Stimulated activated memory B cell treated with anti-CD40 and anti-IgM and Interleukin-4, amounts not matched to agents 10 μg/mL and 1 μg/mL and 100 μg/mL, for 72 hours (primary cell): Measurements from ENCODE around the gene CASS4.
A peak's percentile ranks its signal among the peaks of the same experiment; 100 is the strongest.

Source experiments
- ATAC-seq: fragments of 150-1000 bp; cut with Tn5 transposase; 2 replicates; pipeline ENCODE4 v1.10.0; 2021
- H3K27ac Mint-ChIP-seq: one replicate; pipeline ENCODE4 v1.8.0; 2022; ENCODE audit warnings: mild to moderate bottlenecking, mixed read lengths
- H3K27me3 Mint-ChIP-seq: one replicate; pipeline ENCODE4 v1.8.0; 2022; ENCODE audit warnings: mixed read lengths
- H3K36me3 Mint-ChIP-seq: one replicate; pipeline ENCODE4 v1.8.0; 2022; ENCODE audit warnings: mixed read lengths
- H3K4me1 Mint-ChIP-seq: one replicate; pipeline ENCODE4 v1.8.0; 2022; ENCODE audit warnings: mixed read lengths
- H3K4me3 Mint-ChIP-seq: one replicate; pipeline ENCODE4 v1.8.0; 2022; ENCODE audit warnings: mild to moderate bottlenecking, moderate library complexity, mixed read lengths
- H3K9me3 Mint-ChIP-seq: one replicate; pipeline ENCODE4 v1.8.0; 2022; ENCODE audit warnings: mixed read lengths

CASS4 gene

GRCh38 chr20:56411759-56412472 is at the start of gene CASS4:
Gene CASS4 (plus strand): TSS chr20:56412260. CDS start chr20:56412459, 199 bp downstream.
- Mint-ChIP-seq H3K27me3 (no peaks in the 10 kb centered on the region), H3K27ac (peak within 1 kb of the TSS; percentile 66), H3K9me3 (no peaks in the 10 kb centered on the region), H3K4me1 (peaks cover 14% of the 10 kb centered on the region), H3K4me3 (peak within 1 kb of the TSS; percentile 27), H3K36me3 (peaks cover 39% of the 10 kb centered on the region)
- peak; percentile 83 for ATAC-seq

- Mint-ChIP-seq H3K27me3 (no peaks in the 10 kb centered on the region), H3K4me1 (peaks cover 14% of the 10 kb centered on the region), H3K9me3 (no peaks in the 10 kb centered on the region), H3K27ac (no peak overlapping the region), H3K4me3 (no peak overlapping the region), H3K36me3 (peaks cover 15% of the 10 kb centered on the region)
- ATAC-seq = no peak
Measured at GRCh38 chr20:56362833-56363413, 49.1 kb upstream of the CASS4 start.

GRCh38 chr20:56363491-56363890 is 48.6 kb upstream of the CASS4 start:
- Mint-ChIP-seq H3K27ac (no peak overlapping the region), H3K4me3 (no peak overlapping the region), H3K36me3 (peaks cover 15% of the 10 kb centered on the region), H3K9me3 (no peaks in the 10 kb centered on the region), H3K27me3 (no peaks in the 10 kb centered on the region), H3K4me1 (peaks cover 14% of the 10 kb centered on the region)
- ATAC-seq = no peak

GRCh38 chr20:56368351-56369134 is 43.5 kb upstream of the CASS4 start:
- no peaks in the 10 kb centered on the region for H3K9me3 Mint-ChIP-seq
- no peaks in the 10 kb centered on the region for H3K4me1 Mint-ChIP-seq
- H3K27ac Mint-ChIP-seq = no peak overlapping the region
- H3K36me3 Mint-ChIP-seq = peaks cover 36% of the 10 kb centered on the region
- H3K27me3 Mint-ChIP-seq = no peaks in the 10 kb centered on the region
- no peak for ATAC-seq
- H3K4me3 Mint-ChIP-seq = no peak overlapping the region

GRCh38 chr20:56369179-56369578 is 42.9 kb upstream of the CASS4 start:
- Mint-ChIP-seq H3K4me3 (no peak overlapping the region), H3K27me3 (no peaks in the 10 kb centered on the region), H3K9me3 (no peaks in the 10 kb centered on the region), H3K4me1 (no peaks in the 10 kb centered on the region), H3K36me3 (peaks cover 40% of the 10 kb centered on the region), H3K27ac (no peak overlapping the region)
- ATAC-seq = no peak

- Mint-ChIP-seq H3K27ac (no peak overlapping the region), H3K4me1 (no peaks in the 10 kb centered on the region), H3K36me3 (peaks cover 32% of the 10 kb centered on the region), H3K9me3 (no peaks in the 10 kb centered on the region), H3K4me3 (no peak overlapping the region), H3K27me3 (no peaks in the 10 kb centered on the region)
- ATAC-seq = no peak
Measured at GRCh38 chr20:56371977-56372376, 40.1 kb upstream of the CASS4 start.

- Mint-ChIP-seq H3K9me3 (no peaks in the 10 kb centered on the region), H3K27me3 (no peaks in the 10 kb centered on the region), H3K4me3 (no peak overlapping the region), H3K4me1 (no peaks in the 10 kb centered on the region), H3K36me3 (peaks cover 32% of the 10 kb centered on the region), H3K27ac (no peak overlapping the region)
- no peak for ATAC-seq
Measured at GRCh38 chr20:56372850-56373249, 39.2 kb upstream of the CASS4 start.

GRCh38 chr20:56373942-56374341 is 38.1 kb upstream of the CASS4 start:
- Mint-ChIP-seq H3K27ac (no peak overlapping the region), H3K36me3 (peaks cover 40% of the 10 kb centered on the region)
- ATAC-seq = no peak

GRCh38 chr20:56376331-56376730 is 35.7 kb upstream of the CASS4 start:
- H3K36me3 Mint-ChIP-seq = peaks cover 34% of the 10 kb centered on the region
- no peak overlapping the region for H3K4me3 Mint-ChIP-seq
- no peak for ATAC-seq
- H3K27me3 Mint-ChIP-seq = no peaks in the 10 kb centered on the region
- H3K9me3 Mint-ChIP-seq = no peaks in the 10 kb centered on the region
- H3K27ac Mint-ChIP-seq = no peak overlapping the region
- no peaks in the 10 kb centered on the region for H3K4me1 Mint-ChIP-seq

More at GRCh38 chr20:56373942-56374341, 38.1 kb upstream of the CASS4 start:
- Mint-ChIP-seq H3K4me3 (no peak overlapping the region), H3K27me3 (no peaks in the 10 kb centered on the region), H3K9me3 (no peaks in the 10 kb centered on the region), H3K4me1 (no peaks in the 10 kb centered on the region)

- no peak for ATAC-seq
- H3K4me1 Mint-ChIP-seq = no peaks in the 10 kb centered on the region
Measured at GRCh38 chr20:56378386-56378785, 33.7 kb upstream of the CASS4 start.

GRCh38 chr20:56380375-56380774 is 31.7 kb upstream of the CASS4 start:
- ATAC-seq = no peak
- H3K36me3 Mint-ChIP-seq = peaks cover 33% of the 10 kb centered on the region
- no peaks in the 10 kb centered on the region for H3K4me1 Mint-ChIP-seq
- no peak overlapping the region for H3K4me3 Mint-ChIP-seq
- no peaks in the 10 kb centered on the region for H3K9me3 Mint-ChIP-seq
- H3K27ac Mint-ChIP-seq = no peak overlapping the region
- no peaks in the 10 kb centered on the region for H3K27me3 Mint-ChIP-seq

More at GRCh38 chr20:56378386-56378785, 33.7 kb upstream of the CASS4 start:
- H3K36me3 Mint-ChIP-seq = peaks cover 32% of the 10 kb centered on the region
- H3K4me3 Mint-ChIP-seq = no peak overlapping the region
- H3K27ac Mint-ChIP-seq = no peak overlapping the region
- H3K9me3 Mint-ChIP-seq = no peaks in the 10 kb centered on the region
- no peaks in the 10 kb centered on the region for H3K27me3 Mint-ChIP-seq

GRCh38 chr20:56381501-56381900 is 30.6 kb upstream of the CASS4 start:
- H3K27ac Mint-ChIP-seq = no peak overlapping the region
- H3K4me1 Mint-ChIP-seq = no peaks in the 10 kb centered on the region

GRCh38 chr20:56382696-56383095 is 29.4 kb upstream of the CASS4 start:
- Mint-ChIP-seq H3K27ac (no peak overlapping the region), H3K36me3 (peaks cover 37% of the 10 kb centered on the region), H3K4me1 (no peaks in the 10 kb centered on the region), H3K4me3 (no peak overlapping the region), H3K27me3 (no peaks in the 10 kb centered on the region), H3K9me3 (no peaks in the 10 kb centered on the region)
- no peak for ATAC-seq

More at GRCh38 chr20:56381501-56381900, 30.6 kb upstream of the CASS4 start:
- Mint-ChIP-seq H3K4me3 (no peak overlapping the region), H3K27me3 (no peaks in the 10 kb centered on the region), H3K36me3 (peaks cover 39% of the 10 kb centered on the region), H3K9me3 (no peaks in the 10 kb centered on the region)
- ATAC-seq = no peak

GRCh38 chr20:56383334-56383733 is 28.7 kb upstream of the CASS4 start:
- no peaks in the 10 kb centered on the region for H3K4me1 Mint-ChIP-seq
- no peak for ATAC-seq
- H3K4me3 Mint-ChIP-seq = no peak overlapping the region
- no peaks in the 10 kb centered on the region for H3K27me3 Mint-ChIP-seq
- H3K9me3 Mint-ChIP-seq = no peaks in the 10 kb centered on the region
- H3K36me3 Mint-ChIP-seq = peaks cover 35% of the 10 kb centered on the region
- H3K27ac Mint-ChIP-seq = no peak overlapping the region

GRCh38 chr20:56385130-56385529 is 26.9 kb upstream of the CASS4 start:
- no peak overlapping the region for H3K4me3 Mint-ChIP-seq
- no peaks in the 10 kb centered on the region for H3K27me3 Mint-ChIP-seq
- ATAC-seq = no peak
- no peaks in the 10 kb centered on the region for H3K9me3 Mint-ChIP-seq
- H3K4me1 Mint-ChIP-seq = no peaks in the 10 kb centered on the region
- no peak overlapping the region for H3K27ac Mint-ChIP-seq
- peaks cover 37% of the 10 kb centered on the region for H3K36me3 Mint-ChIP-seq
